GM23338 (cell line): ENCODE results near the gene KIAA0232. TPM values are rescaled to one million over a fixed set of nuclear protein-coding genes. Genes with fewer than 3 reads are reported as not detected.

Experiments
- ATAC-seq: fragments of 200-7000 bp; cut with Tn5 transposase; 3 replicates; pipeline ENCODE4 v1.9.1; 2020
- DNase-seq: peaks from one replicate; pipeline ENCODE4 v3.0.0-alpha.2; 2015; ENCODE audit warnings: low spot score
- H2AFZ ChIP-seq: fragments of 200-600 bp; sonication (generic); 2 replicates; pipeline ENCODE4 v1.8.0; 2016; ENCODE audit warnings: antibody characterized with exemption, mild to moderate bottlenecking, moderate library complexity
- H3F3A ChIP-seq: fragments of 200-600 bp; sonication (generic); replicated peaks from 2 replicates; pipeline ENCODE4 v1.8.0; 2017; ENCODE audit warnings: antibody characterized with exemption, mixed run types, low read depth
- H3K27ac ChIP-seq: fragments of 200-600 bp; sonication (generic); 2 replicates; pipeline ENCODE4 v1.6.1; 2016; ENCODE audit warnings: low read depth
- H3K27me3 ChIP-seq: fragments of 200-600 bp; sonication (generic); 2 replicates; pipeline ENCODE4 v1.8.0; 2016; ENCODE audit warnings: mild to moderate bottlenecking, mixed run types, moderate library complexity; ENCODE audit not compliant: insufficient read depth
- H3K36me3 ChIP-seq: fragments of 200-600 bp; sonication (generic); 2 replicates; pipeline ENCODE4 v1.8.0; 2016; ENCODE audit warnings: mild to moderate bottlenecking; ENCODE audit not compliant: insufficient read depth
- H3K4me1 ChIP-seq: fragments of 200-600 bp; sonication (generic); 2 replicates; pipeline ENCODE4 v1.8.0; 2016; ENCODE audit warnings: mild to moderate bottlenecking, moderate library complexity; ENCODE audit not compliant: insufficient read depth
- H3K4me2 ChIP-seq: fragments of 200-600 bp; sonication (generic); 2 replicates; pipeline ENCODE4 v1.7.1; 2017; ENCODE audit warnings: mixed run types
- H3K4me3 ChIP-seq: fragments of 200-600 bp; sonication (generic); 2 replicates; pipeline ENCODE4 v1.6.1; 2016; ENCODE audit warnings: mixed run types
- H3K79me2 ChIP-seq: fragments of 200-600 bp; sonication (generic); replicated peaks from 2 replicates; pipeline ENCODE4 v1.8.0; 2017; ENCODE audit warnings: mild to moderate bottlenecking; ENCODE audit not compliant: insufficient read depth
- H3K9me2 ChIP-seq: fragments of 200-600 bp; sonication (generic); 2 replicates; pipeline ENCODE4 v1.8.0; 2017; ENCODE audit not compliant: insufficient read depth
- H4K20me1 ChIP-seq: fragments of 200-600 bp; sonication (generic); replicated peaks from 2 replicates; pipeline ENCODE4 v1.8.0; 2017; ENCODE audit warnings: mild to moderate bottlenecking; ENCODE audit not compliant: insufficient read depth
- H3K27ac Mint-ChIP-seq: 2 replicates; pipeline ENCODE4 v1.8.0; 2020; ENCODE audit warnings: inconsistent platforms, mild to moderate bottlenecking, moderate library complexity, mixed read lengths
- H3K27me3 Mint-ChIP-seq: 3 replicates; pipeline ENCODE4 v1.8.0; 2022; ENCODE audit warnings: low read depth, mild to moderate bottlenecking, moderate library complexity, mixed read lengths, inconsistent platforms; ENCODE audit not compliant: insufficient read depth, poor library complexity
- H3K36me3 Mint-ChIP-seq: 3 replicates; pipeline ENCODE4 v1.8.0; 2021; ENCODE audit warnings: low read depth, mild to moderate bottlenecking, inconsistent platforms, moderate library complexity, mixed read lengths
- H3K4me1 Mint-ChIP-seq: 3 replicates; pipeline ENCODE4 v1.8.0; 2020; ENCODE audit warnings: mild to moderate bottlenecking, inconsistent platforms, mixed read lengths
- H3K4me3 Mint-ChIP-seq: 3 replicates; pipeline ENCODE4 v1.8.0; 2021; ENCODE audit warnings: moderate library complexity, mild to moderate bottlenecking, inconsistent platforms, mixed read lengths
- H3K9me3 Mint-ChIP-seq: 3 replicates; pipeline ENCODE4 v1.8.0; 2020; ENCODE audit warnings: moderate library complexity, mild to moderate bottlenecking, inconsistent platforms, mixed read lengths
- CREB1 ChIP-seq: fragments of 250-450 bp; sonication (Bioruptor Pico); IDR thresholded peaks from 2 replicates; pipeline ENCODE4 v1.5.0; 2020; ENCODE audit warnings: low read depth, mild to moderate bottlenecking, moderate library complexity
- EZH2 ChIP-seq: fragments of 200-600 bp; sonication (generic); IDR thresholded peaks from one replicate; pipeline ENCODE4 v1.8.0; 2017; ENCODE audit warnings: antibody characterized with exemption, mild to moderate bottlenecking, low read depth; ENCODE audit not compliant: unreplicated experiment
- EZH2phosphoT487 ChIP-seq: fragments of 200-600 bp; sonication (generic); IDR thresholded peaks from one replicate; pipeline ENCODE4 v1.8.1; 2018; ENCODE audit warnings: antibody characterized with exemption; ENCODE audit not compliant: unreplicated experiment
- NANOG ChIP-seq: IDR thresholded peaks from 2 replicates; pipeline ENCODE4 v1.6.1; 2016; ENCODE audit warnings: antibody characterized with exemption, borderline replicate concordance
- POLR2AphosphoS5 ChIP-seq: IDR thresholded peaks from 2 replicates; pipeline ENCODE4 v1.6.1; 2016; ENCODE audit warnings: antibody characterized with exemption, low read depth
- STAT1 ChIP-seq: IDR thresholded peaks from one replicate; pipeline ENCODE4 v1.6.1; 2016; ENCODE audit warnings: antibody characterized with exemption; ENCODE audit not compliant: unreplicated experiment
- ZNF331 ChIP-seq: fragments of 250-450 bp; sonication (Bioruptor Pico); IDR thresholded peaks from 2 replicates; pipeline ENCODE4 v1.5.0; 2020; ENCODE audit warnings: low read depth, mild to moderate bottlenecking, moderate library complexity
- polyA plus RNA-seq: library from polyadenylated mRNA; unstranded; fragments of >200 nt; fragmentation: Nextera tagmentation; extraction: Ambion mirVana; gene quantifications from 2 replicates; pipeline ENCODE4 v1.2.1, GENCODE V29; 2016
- total RNA-seq: library from RNA; depleted of rRNA; stranded (reverse); fragments of >200 nt; shearing (Covaris generic); gene quantifications from 2 replicates; pipeline ENCODE4 v1.2.3, GENCODE V29; 2014
- TF ChIP-seq, protein P1 (sequence below): fragments of 250-450 bp; sonication (Bioruptor Pico); IDR thresholded peaks from 2 replicates; pipeline ENCODE4 v1.5.0; 2020; ENCODE audit warnings: mild to moderate bottlenecking, moderate library complexity
- TF ChIP-seq, protein P2 (sequence below): IDR thresholded peaks from one replicate; pipeline ENCODE4 v1.6.1; 2018; ENCODE audit warnings: antibody characterized with exemption; ENCODE audit not compliant: unreplicated experiment
- TF ChIP-seq, protein P3 (sequence below), 2 experiments: fragments of 200-600 bp in 1 of 2; sonication (generic) in 1 of 2; conservative IDR thresholded peaks; 2 replicates each; pipeline versions ENCODE4 v1.5.1 to v1.6.1; 2016 to 2017; ENCODE audit warnings: antibody characterized with exemption in 2 of 2, low read depth in 2 of 2, mild to moderate bottlenecking in 2 of 2, moderate library complexity in 1 of 2

Gene KIAA0232
- total and polyA plus RNA-seq, 2 experiments from 2014 or later = 14.3 to 34.9 TPM

DNA sequence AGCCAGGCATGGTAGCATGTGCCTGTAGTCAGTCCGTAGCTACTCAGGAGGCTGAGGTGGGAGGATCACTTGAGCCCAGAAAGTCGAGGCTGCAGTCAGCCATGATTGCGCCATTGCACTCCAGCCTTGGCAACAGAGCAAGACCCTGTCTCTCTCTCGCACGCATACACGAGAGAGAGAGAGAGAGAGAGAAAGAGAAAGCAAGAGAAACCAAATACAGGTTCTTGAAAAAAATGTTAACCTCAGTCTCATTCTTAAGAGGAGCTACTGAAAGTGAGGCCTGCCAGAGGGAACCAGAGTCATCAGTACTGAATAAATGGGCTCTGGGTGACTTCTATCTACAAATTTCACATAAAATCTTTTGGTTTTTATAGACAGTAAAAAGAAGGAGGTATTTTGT, 42.9 kb downstream of the KIAA0232 start:
- Mint-ChIP-seq H3K27ac (no peak overlapping the region), H3K4me1 (no peaks in the 10 kb centered on the region), H3K9me3 (peaks cover 13% of the 10 kb centered on the region), H3K4me3 (no peak overlapping the region), H3K36me3 (peaks cover 29% of the 10 kb centered on the region; the same call in 2 of the 3 replicates), H3K27me3 (no peaks in the 10 kb centered on the region)
- Histone ChIP-seq H3K4me1 (no peaks in the 10 kb centered on the region), H3K4me3 (no peak overlapping the region), H4K20me1 (peaks cover 29% of the 10 kb centered on the region), H3K27ac (no peak overlapping the region), H3K4me2 (no peak overlapping the region), H3K9me2 (no peaks in the 10 kb centered on the region), H2AFZ (no peak overlapping the region), H3F3A (no peaks in the 10 kb centered on the region), H3K27me3 (no peaks in the 10 kb centered on the region), H3K79me2 (peaks cover 65% of the 10 kb centered on the region), H3K36me3 (peaks cover 5% of the 10 kb centered on the region)
- no peak for TF ChIP-seq NANOG
- ATAC-seq = no peak
- no peak for DNase-seq

- no peak overlapping the region for H3K4me3 Mint-ChIP-seq
- H3K79me2 ChIP-seq = peaks cover 50% of the 10 kb centered on the region
- ATAC-seq = no peak
- H3K27ac ChIP-seq = no peak overlapping the region
- H3K27ac Mint-ChIP-seq = no peak overlapping the region
- H3K4me2 ChIP-seq = no peak overlapping the region
- peaks cover 32% of the 10 kb centered on the region; the same call in 2 of the 3 replicates for H3K36me3 Mint-ChIP-seq
- H4K20me1 ChIP-seq = peaks cover 31% of the 10 kb centered on the region
- no peaks in the 10 kb centered on the region for H3F3A ChIP-seq
- no peaks in the 10 kb centered on the region for H3K4me1 ChIP-seq
- no peak overlapping the region for H3K4me3 ChIP-seq
- no peaks in the 10 kb centered on the region for H3K27me3 ChIP-seq
- no peaks in the 10 kb centered on the region for H3K9me2 ChIP-seq
- no peaks in the 10 kb centered on the region for H3K27me3 Mint-ChIP-seq
- no peak overlapping the region for H2AFZ ChIP-seq
- H3K9me3 Mint-ChIP-seq = peaks cover 1% of the 10 kb centered on the region; the same call in 1 of the 3 replicates
- peaks cover 10% of the 10 kb centered on the region; the same call in 1 of the 2 replicates for H3K36me3 ChIP-seq
- no peaks in the 10 kb centered on the region for H3K4me1 Mint-ChIP-seq
- DNase-seq = no peak
- TF ChIP-seq NANOG (no peak), CREB1 (CRISPR knock-in tag) (no peak), EZH2 (no peak), POLR2AphosphoS5 (no peak), STAT1 (no peak), EZH2phosphoT487 (no peak), ZNF331 (no peak)
- TF ChIP-seq, protein P1, sequence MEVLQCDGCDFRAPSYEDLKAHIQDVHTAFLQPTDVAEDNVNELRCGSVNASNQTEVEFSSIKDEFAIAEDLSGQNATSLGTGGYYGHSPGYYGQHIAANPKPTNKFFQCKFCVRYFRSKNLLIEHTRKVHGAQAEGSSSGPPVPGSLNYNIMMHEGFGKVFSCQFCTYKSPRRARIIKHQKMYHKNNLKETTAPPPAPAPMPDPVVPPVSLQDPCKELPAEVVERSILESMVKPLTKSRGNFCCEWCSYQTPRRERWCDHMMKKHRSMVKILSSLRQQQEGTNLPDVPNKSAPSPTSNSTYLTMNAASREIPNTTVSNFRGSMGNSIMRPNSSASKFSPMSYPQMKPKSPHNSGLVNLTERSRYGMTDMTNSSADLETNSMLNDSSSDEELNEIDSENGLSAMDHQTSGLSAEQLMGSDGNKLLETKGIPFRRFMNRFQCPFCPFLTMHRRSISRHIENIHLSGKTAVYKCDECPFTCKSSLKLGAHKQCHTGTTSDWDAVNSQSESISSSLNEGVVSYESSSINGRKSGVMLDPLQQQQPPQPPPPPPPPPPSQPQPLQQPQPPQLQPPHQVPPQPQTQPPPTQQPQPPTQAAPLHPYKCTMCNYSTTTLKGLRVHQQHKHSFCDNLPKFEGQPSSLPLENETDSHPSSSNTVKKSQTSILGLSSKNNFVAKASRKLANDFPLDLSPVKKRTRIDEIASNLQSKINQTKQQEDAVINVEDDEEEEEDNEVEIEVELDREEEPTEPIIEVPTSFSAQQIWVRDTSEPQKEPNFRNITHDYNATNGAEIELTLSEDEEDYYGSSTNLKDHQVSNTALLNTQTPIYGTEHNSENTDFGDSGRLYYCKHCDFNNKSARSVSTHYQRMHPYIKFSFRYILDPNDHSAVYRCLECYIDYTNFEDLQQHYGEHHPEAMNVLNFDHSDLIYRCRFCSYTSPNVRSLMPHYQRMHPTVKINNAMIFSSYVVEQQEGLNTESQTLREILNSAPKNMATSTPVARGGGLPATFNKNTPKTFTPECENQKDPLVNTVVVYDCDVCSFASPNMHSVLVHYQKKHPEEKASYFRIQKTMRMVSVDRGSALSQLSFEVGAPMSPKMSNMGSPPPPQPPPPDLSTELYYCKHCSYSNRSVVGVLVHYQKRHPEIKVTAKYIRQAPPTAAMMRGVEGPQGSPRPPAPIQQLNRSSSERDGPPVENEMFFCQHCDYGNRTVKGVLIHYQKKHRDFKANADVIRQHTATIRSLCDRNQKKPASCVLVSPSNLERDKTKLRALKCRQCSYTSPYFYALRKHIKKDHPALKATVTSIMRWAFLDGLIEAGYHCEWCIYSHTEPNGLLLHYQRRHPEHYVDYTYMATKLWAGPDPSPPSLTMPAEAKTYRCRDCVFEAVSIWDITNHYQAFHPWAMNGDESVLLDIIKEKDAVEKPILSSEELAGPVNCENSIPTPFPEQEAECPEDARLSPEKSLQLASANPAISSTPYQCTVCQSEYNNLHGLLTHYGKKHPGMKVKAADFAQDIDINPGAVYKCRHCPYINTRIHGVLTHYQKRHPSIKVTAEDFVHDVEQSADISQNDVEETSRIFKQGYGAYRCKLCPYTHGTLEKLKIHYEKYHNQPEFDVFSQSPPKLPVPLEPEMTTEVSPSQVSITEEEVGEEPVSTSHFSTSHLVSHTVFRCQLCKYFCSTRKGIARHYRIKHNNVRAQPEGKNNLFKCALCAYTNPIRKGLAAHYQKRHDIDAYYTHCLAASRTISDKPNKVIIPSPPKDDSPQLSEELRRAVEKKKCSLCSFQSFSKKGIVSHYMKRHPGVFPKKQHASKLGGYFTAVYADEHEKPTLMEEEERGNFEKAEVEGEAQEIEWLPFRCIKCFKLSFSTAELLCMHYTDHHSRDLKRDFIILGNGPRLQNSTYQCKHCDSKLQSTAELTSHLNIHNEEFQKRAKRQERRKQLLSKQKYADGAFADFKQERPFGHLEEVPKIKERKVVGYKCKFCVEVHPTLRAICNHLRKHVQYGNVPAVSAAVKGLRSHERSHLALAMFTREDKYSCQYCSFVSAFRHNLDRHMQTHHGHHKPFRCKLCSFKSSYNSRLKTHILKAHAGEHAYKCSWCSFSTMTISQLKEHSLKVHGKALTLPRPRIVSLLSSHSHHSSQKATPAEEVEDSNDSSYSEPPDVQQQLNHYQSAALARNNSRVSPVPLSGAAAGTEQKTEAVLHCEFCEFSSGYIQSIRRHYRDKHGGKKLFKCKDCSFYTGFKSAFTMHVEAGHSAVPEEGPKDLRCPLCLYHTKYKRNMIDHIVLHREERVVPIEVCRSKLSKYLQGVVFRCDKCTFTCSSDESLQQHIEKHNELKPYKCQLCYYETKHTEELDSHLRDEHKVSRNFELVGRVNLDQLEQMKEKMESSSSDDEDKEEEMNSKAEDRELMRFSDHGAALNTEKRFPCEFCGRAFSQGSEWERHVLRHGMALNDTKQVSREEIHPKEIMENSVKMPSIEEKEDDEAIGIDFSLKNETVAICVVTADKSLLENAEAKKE (CRISPR knock-in tag) = no peak
- TF ChIP-seq, protein P2, sequence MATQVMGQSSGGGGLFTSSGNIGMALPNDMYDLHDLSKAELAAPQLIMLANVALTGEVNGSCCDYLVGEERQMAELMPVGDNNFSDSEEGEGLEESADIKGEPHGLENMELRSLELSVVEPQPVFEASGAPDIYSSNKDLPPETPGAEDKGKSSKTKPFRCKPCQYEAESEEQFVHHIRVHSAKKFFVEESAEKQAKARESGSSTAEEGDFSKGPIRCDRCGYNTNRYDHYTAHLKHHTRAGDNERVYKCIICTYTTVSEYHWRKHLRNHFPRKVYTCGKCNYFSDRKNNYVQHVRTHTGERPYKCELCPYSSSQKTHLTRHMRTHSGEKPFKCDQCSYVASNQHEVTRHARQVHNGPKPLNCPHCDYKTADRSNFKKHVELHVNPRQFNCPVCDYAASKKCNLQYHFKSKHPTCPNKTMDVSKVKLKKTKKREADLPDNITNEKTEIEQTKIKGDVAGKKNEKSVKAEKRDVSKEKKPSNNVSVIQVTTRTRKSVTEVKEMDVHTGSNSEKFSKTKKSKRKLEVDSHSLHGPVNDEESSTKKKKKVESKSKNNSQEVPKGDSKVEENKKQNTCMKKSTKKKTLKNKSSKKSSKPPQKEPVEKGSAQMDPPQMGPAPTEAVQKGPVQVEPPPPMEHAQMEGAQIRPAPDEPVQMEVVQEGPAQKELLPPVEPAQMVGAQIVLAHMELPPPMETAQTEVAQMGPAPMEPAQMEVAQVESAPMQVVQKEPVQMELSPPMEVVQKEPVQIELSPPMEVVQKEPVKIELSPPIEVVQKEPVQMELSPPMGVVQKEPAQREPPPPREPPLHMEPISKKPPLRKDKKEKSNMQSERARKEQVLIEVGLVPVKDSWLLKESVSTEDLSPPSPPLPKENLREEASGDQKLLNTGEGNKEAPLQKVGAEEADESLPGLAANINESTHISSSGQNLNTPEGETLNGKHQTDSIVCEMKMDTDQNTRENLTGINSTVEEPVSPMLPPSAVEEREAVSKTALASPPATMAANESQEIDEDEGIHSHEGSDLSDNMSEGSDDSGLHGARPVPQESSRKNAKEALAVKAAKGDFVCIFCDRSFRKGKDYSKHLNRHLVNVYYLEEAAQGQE = no peak
- TF ChIP-seq, protein P3, sequence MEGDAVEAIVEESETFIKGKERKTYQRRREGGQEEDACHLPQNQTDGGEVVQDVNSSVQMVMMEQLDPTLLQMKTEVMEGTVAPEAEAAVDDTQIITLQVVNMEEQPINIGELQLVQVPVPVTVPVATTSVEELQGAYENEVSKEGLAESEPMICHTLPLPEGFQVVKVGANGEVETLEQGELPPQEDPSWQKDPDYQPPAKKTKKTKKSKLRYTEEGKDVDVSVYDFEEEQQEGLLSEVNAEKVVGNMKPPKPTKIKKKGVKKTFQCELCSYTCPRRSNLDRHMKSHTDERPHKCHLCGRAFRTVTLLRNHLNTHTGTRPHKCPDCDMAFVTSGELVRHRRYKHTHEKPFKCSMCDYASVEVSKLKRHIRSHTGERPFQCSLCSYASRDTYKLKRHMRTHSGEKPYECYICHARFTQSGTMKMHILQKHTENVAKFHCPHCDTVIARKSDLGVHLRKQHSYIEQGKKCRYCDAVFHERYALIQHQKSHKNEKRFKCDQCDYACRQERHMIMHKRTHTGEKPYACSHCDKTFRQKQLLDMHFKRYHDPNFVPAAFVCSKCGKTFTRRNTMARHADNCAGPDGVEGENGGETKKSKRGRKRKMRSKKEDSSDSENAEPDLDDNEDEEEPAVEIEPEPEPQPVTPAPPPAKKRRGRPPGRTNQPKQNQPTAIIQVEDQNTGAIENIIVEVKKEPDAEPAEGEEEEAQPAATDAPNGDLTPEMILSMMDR (conservative IDR thresholded peaks at IDR 0.05; ENCODE audit: low read depth in 2 of 2) = no peak
These were observed 44.4 kb downstream of the KIAA0232 start for GRCh38 chr4:6826781-6827508.
